Measurements from ENCODE around the gene EVC.
"Not testable (repeated sequence)": the region's sequence is repeated elsewhere in the genome, so short reads cannot be mapped to it uniquely, and the experiment has no call there.

EVC gene

GRCh38 chr4:5825321-5826041 lies 114.5 kb downstream of the EVC start:
- H3K4me3 ChIP-seq (ENCODE audit: low read depth, low read length): no peak overlapping the region
- H3K36me3 ChIP-seq (ENCODE audit: control insufficient read depth, insufficient read depth, low read length): peaks cover 26% of the 10 kb centered on the region
- H3K9ac ChIP-seq (ENCODE audit: low read depth, low read length): no peak overlapping the region
- no peaks in the 10 kb centered on the region for H3K27me3 ChIP-seq (ENCODE audit: control insufficient read depth, insufficient read depth, low read length)
- H3K4me1 ChIP-seq (ENCODE audit: control insufficient read depth, insufficient read depth, low read length): no peaks in the 10 kb centered on the region
- no peaks in the 10 kb centered on the region for H3K9me3 ChIP-seq (ENCODE audit: control insufficient read depth, insufficient read depth, low read length)

GRCh38 chr4:5826437-5827107 lies 115.6 kb downstream of the EVC start:
- H3K4me3 ChIP-seq (ENCODE audit: low read depth, low read length): no peak overlapping the region
- no peaks in the 10 kb centered on the region for H3K4me1 ChIP-seq (ENCODE audit: control insufficient read depth, insufficient read depth, low read length)

GRCh38 chr4:5827108-5828004 lies 116.4 kb downstream of the EVC start:
- no peaks in the 10 kb centered on the region for H3K9me3 ChIP-seq (ENCODE audit: control insufficient read depth, insufficient read depth, low read length)
- no peaks in the 10 kb centered on the region for H3K4me1 ChIP-seq (ENCODE audit: control insufficient read depth, insufficient read depth, low read length)
- no peak overlapping the region for H3K9ac ChIP-seq (ENCODE audit: low read depth, low read length)
- H3K27me3 ChIP-seq (ENCODE audit: control insufficient read depth, insufficient read depth, low read length): no peaks in the 10 kb centered on the region
- H3K36me3 ChIP-seq (ENCODE audit: control insufficient read depth, insufficient read depth, low read length): peaks cover 25% of the 10 kb centered on the region
- H3K4me3 ChIP-seq (ENCODE audit: low read depth, low read length): no peak overlapping the region

More at GRCh38 chr4:5826437-5827107, 115.6 kb downstream of the EVC start:
- H3K27me3 ChIP-seq (ENCODE audit: control insufficient read depth, insufficient read depth, low read length): no peaks in the 10 kb centered on the region
- H3K9ac ChIP-seq (ENCODE audit: low read depth, low read length): no peak overlapping the region
- peaks cover 21% of the 10 kb centered on the region for H3K36me3 ChIP-seq (ENCODE audit: control insufficient read depth, insufficient read depth, low read length)
- no peaks in the 10 kb centered on the region for H3K9me3 ChIP-seq (ENCODE audit: control insufficient read depth, insufficient read depth, low read length)

- Histone ChIP-seq H3K36me3 (ENCODE audit: control insufficient read depth, insufficient read depth, low read length) (peaks cover 30% of the 10 kb centered on the region), H3K9me3 (ENCODE audit: control insufficient read depth, insufficient read depth, low read length) (no peaks in the 10 kb centered on the region), H3K4me1 (ENCODE audit: control insufficient read depth, insufficient read depth, low read length) (no peaks in the 10 kb centered on the region), H3K4me3 (ENCODE audit: low read depth, low read length) (no peak overlapping the region), H3K27me3 (ENCODE audit: control insufficient read depth, insufficient read depth, low read length) (no peaks in the 10 kb centered on the region), H3K9ac (ENCODE audit: low read depth, low read length) (no peak overlapping the region)
These were observed 117.0 kb downstream of the EVC start for GRCh38 chr4:5828005-5828391.

GRCh38 chr4:5836943-5837342 lies 125.9 kb downstream of the EVC start:
- H3K4me3 ChIP-seq (ENCODE audit: low read depth, low read length): no peak overlapping the region
- H3K9ac ChIP-seq (ENCODE audit: low read depth, low read length): no peak overlapping the region
- H3K4me1 ChIP-seq (ENCODE audit: control insufficient read depth, insufficient read depth, low read length): no peaks in the 10 kb centered on the region
- no peaks in the 10 kb centered on the region for H3K9me3 ChIP-seq (ENCODE audit: control insufficient read depth, insufficient read depth, low read length)
- H3K27me3 ChIP-seq (ENCODE audit: control insufficient read depth, insufficient read depth, low read length): no peaks in the 10 kb centered on the region
- peaks cover 52% of the 10 kb centered on the region for H3K36me3 ChIP-seq (ENCODE audit: control insufficient read depth, insufficient read depth, low read length)

- peaks cover 53% of the 10 kb centered on the region for H3K36me3 ChIP-seq (ENCODE audit: control insufficient read depth, insufficient read depth, low read length)
- not testable (repeated sequence) for H3K9me3 ChIP-seq (ENCODE audit: control insufficient read depth, insufficient read depth, low read length); H3K4me1 ChIP-seq (ENCODE audit: control insufficient read depth, insufficient read depth, low read length); H3K9ac ChIP-seq (ENCODE audit: low read depth, low read length); H3K27me3 ChIP-seq (ENCODE audit: control insufficient read depth, insufficient read depth, low read length); H3K4me3 ChIP-seq (ENCODE audit: low read depth, low read length)
These were observed 126.5 kb downstream of the EVC start for GRCh38 chr4:5837483-5837882.

- no peak overlapping the region for H3K9ac ChIP-seq (ENCODE audit: low read depth, low read length)
- no peaks in the 10 kb centered on the region for H3K9me3 ChIP-seq (ENCODE audit: control insufficient read depth, insufficient read depth, low read length)
- no peaks in the 10 kb centered on the region for H3K4me1 ChIP-seq (ENCODE audit: control insufficient read depth, insufficient read depth, low read length)
- H3K27me3 ChIP-seq (ENCODE audit: control insufficient read depth, insufficient read depth, low read length): no peaks in the 10 kb centered on the region
- H3K36me3 ChIP-seq (ENCODE audit: control insufficient read depth, insufficient read depth, low read length): peaks cover 58% of the 10 kb centered on the region
- H3K4me3 ChIP-seq (ENCODE audit: low read depth, low read length): no peak overlapping the region
These were observed 128.3 kb downstream of the EVC start for GRCh38 chr4:5839332-5839731.

GRCh38 chr4:5839751-5840674 lies 129.0 kb downstream of the EVC start:
- H3K9me3 ChIP-seq (ENCODE audit: control insufficient read depth, insufficient read depth, low read length): no peaks in the 10 kb centered on the region
- H3K27me3 ChIP-seq (ENCODE audit: control insufficient read depth, insufficient read depth, low read length): no peaks in the 10 kb centered on the region
- no peak overlapping the region for H3K9ac ChIP-seq (ENCODE audit: low read depth, low read length)
- H3K36me3 ChIP-seq (ENCODE audit: control insufficient read depth, insufficient read depth, low read length): peaks cover 54% of the 10 kb centered on the region
- H3K4me1 ChIP-seq (ENCODE audit: control insufficient read depth, insufficient read depth, low read length): peaks cover 4% of the 10 kb centered on the region
- no peak overlapping the region for H3K4me3 ChIP-seq (ENCODE audit: low read depth, low read length)

- Histone ChIP-seq H3K36me3 (ENCODE audit: control insufficient read depth, insufficient read depth, low read length) (peaks cover 49% of the 10 kb centered on the region), H3K4me3 (ENCODE audit: low read depth, low read length) (no peak overlapping the region), H3K4me1 (ENCODE audit: control insufficient read depth, insufficient read depth, low read length) (peaks cover 9% of the 10 kb centered on the region), H3K9me3 (ENCODE audit: control insufficient read depth, insufficient read depth, low read length) (no peaks in the 10 kb centered on the region), H3K9ac (ENCODE audit: low read depth, low read length) (no peak overlapping the region), H3K27me3 (ENCODE audit: control insufficient read depth, insufficient read depth, low read length) (no peaks in the 10 kb centered on the region)
These were observed 131.5 kb downstream of the EVC start for GRCh38 chr4:5842456-5842855.

GRCh38 chr4:5843573-5844530 lies 132.9 kb downstream of the EVC start:
- Histone ChIP-seq H3K4me3 (ENCODE audit: low read depth, low read length) (no peak overlapping the region), H3K36me3 (ENCODE audit: control insufficient read depth, insufficient read depth, low read length) (peaks cover 43% of the 10 kb centered on the region), H3K4me1 (ENCODE audit: control insufficient read depth, insufficient read depth, low read length) (peaks cover 9% of the 10 kb centered on the region), H3K27me3 (ENCODE audit: control insufficient read depth, insufficient read depth, low read length) (no peaks in the 10 kb centered on the region), H3K9me3 (ENCODE audit: control insufficient read depth, insufficient read depth, low read length) (no peaks in the 10 kb centered on the region), H3K9ac (ENCODE audit: low read depth, low read length) (no peak overlapping the region)
